ENCODE measurements around the gene PCDHA5.

PCDHA5 gene

DNA sequence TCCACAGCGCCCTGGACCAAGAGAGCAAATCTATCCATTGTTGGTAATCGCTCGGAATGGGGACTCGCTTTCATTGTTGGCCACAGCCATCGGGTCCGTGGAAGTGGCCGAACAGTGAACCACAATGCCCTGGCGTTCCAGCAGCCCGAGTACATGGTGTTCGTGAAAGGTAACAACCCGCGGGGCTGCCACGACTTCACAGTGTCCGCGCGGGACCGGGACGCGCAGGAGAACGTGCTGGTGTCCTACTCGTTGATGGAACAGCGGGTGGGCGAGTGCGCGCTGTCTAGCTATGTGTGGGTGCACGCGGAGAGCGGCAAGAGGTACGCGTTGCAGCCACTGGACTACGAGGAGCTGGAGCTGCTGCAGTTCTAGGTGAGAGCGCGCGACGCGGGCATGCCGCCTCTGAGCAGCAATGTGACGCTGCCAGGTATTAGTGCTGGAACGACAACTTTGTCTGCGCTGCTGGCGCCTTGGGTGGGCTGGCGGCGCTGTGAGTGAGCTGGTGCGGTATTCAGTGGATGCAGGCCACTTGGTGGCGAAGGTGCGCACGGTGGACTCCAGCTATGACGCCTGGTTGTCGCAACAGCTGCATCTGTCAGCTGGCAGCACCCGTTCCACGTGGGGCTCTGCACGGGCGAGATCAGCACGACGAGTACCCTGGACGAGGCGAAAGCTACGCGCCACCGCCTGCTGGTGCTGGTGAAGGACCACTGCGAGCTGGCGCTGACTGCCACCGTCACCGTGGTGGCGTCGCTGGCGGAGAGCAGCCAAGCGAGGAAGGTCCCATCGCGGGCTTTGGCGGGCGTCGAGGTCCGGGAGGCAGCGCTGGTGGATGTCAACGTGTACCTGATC, 41.3 kb downstream of the PCDHA5 start:
- H3K4me1 ChIP-seq (ENCODE audit: control insufficient read depth, insufficient read depth, low read length): no peaks in the 10 kb centered on the region
- no peaks in the 10 kb centered on the region for H3K9me3 ChIP-seq (ENCODE audit: control insufficient read depth, insufficient read depth, low read depth, low read length)
- TF ChIP-seq ZNF324 (tag by site-specific recombination; IDR thresholded peaks at IDR 0.05): no peak
- no peak for TF ChIP-seq ZNF544 (tag by site-specific recombination; IDR thresholded peaks at IDR 0.05)
- no peak for TF ChIP-seq ZNF558 (tag by site-specific recombination; IDR thresholded peaks at IDR 0.05)
- no peak for TF ChIP-seq HOXA7 (CRISPR knock-in tag; IDR thresholded peaks at IDR 0.05; ENCODE audit: borderline replicate concordance)
- TF ChIP-seq GLIS1 (tag by site-specific recombination; IDR thresholded peaks at IDR 0.05): no peak
- TF ChIP-seq, protein P1, sequence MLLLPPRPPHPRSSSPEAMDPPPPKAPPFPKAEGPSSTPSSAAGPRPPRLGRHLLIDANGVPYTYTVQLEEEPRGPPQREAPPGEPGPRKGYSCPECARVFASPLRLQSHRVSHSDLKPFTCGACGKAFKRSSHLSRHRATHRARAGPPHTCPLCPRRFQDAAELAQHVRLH (tag by site-specific recombination; IDR thresholded peaks at IDR 0.05): no peak
- TF ChIP-seq GLI2 (tag by site-specific recombination; IDR thresholded peaks at IDR 0.05; ENCODE audit: borderline replicate concordance, low read depth): no peak
- TF ChIP-seq ZNF621 (tag by site-specific recombination; IDR thresholded peaks at IDR 0.05): no peak
- TF ChIP-seq ZNF350 (tag by site-specific recombination; IDR thresholded peaks at IDR 0.05): no peak
- TF ChIP-seq ZNF837 (tag by site-specific recombination; IDR thresholded peaks at IDR 0.05): no peak
- TF ChIP-seq, protein P2, sequence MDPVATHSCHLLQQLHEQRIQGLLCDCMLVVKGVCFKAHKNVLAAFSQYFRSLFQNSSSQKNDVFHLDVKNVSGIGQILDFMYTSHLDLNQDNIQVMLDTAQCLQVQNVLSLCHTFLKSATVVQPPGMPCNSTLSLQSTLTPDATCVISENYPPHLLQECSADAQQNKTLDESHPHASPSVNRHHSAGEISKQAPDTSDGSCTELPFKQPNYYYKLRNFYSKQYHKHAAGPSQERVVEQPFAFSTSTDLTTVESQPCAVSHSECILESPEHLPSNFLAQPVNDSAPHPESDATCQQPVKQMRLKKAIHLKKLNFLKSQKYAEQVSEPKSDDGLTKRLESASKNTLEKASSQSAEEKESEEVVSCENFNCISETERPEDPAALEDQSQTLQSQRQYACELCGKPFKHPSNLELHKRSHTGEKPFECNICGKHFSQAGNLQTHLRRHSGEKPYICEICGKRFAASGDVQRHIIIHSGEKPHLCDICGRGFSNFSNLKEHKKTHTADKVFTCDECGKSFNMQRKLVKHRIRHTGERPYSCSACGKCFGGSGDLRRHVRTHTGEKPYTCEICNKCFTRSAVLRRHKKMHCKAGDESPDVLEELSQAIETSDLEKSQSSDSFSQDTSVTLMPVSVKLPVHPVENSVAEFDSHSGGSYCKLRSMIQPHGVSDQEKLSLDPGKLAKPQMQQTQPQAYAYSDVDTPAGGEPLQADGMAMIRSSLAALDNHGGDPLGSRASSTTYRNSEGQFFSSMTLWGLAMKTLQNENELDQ (tag by site-specific recombination; IDR thresholded peaks at IDR 0.05; ENCODE audit: low read depth): no peak
- TF ChIP-seq ZFP37 (tag by site-specific recombination; IDR thresholded peaks at IDR 0.05): no peak
- TF ChIP-seq ZNF501 (tag by site-specific recombination; IDR thresholded peaks at IDR 0.05): no peak
- TF ChIP-seq ZNF366 (tag by site-specific recombination; conservative IDR thresholded peaks at IDR 0.05): no peak
- TF ChIP-seq ZNF311 (tag by site-specific recombination; IDR thresholded peaks at IDR 0.05; ENCODE audit: borderline replicate concordance): no peak
- POLR2A ChIA-PET: no interaction called here
- no peaks in the 10 kb centered on the region for H3K36me3 ChIP-seq (ENCODE audit: control insufficient read depth in 2 of 2, insufficient read depth in 1 of 2, low read length in 2 of 2)
- H3K27ac ChIP-seq (ENCODE audit: extremely low read depth, low read depth, low read length): no peak overlapping the region
- CTCF ChIA-PET: interaction anchor here (0.5 to 0.6 kb wide), 2 partner anchors 9 to 172 kb away, joined by 3 read pairs; no protein-coding TSS in a partner anchor
- H3K4me3 ChIP-seq (ENCODE audit: low read depth, low read length): no peak overlapping the region

DNA sequence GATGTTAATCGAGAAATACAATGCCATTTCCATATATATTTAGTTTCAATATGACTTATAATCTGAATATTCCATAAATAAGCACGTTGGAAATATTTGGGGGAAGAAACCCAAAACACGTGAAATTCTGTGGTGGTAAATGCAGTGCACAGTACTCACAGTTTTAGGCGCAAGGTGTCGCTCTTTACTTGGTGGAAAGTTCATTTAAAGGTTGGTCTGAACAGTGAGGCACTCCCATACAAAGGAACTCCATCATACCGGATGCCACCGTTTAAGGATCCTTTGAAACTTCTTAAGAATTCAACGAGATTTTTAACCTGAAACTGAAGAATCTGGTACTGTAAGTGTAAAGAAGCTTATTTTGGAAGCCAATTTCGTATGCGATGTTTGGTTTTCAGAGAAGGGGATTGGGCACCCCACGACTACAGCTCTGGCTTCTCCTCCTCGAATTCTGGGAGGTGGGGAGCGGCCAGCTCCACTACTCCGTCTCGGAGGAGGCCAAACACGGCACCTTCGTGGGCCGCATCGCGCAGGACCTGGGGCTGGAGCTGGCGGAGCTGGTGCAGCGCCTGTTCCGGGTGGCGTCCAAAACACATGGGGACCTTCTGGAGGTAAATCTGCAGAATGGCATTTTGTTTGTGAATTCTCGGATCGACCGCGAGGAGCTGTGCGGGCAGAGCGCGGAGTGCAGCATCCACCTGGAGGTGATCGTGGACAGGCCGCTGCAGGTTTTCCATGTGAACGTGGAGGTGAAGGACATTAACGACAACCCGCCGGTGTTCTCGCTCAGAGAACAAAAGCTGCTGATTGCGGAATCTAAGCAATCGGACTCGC, 47.5 kb downstream of the PCDHA5 start, which contains the start of gene PCDHA11:
Gene PCDHA11 (plus strand): TSS at position 237 of the 834 bp plus-strand sequence. CDS start 147 bp downstream, at position 384.
- ChIA-PET POLR2A (interaction anchor here (0.6 to 0.9 kb wide), 2 partner anchors 103 to 172 kb away, joined by 3 read pairs; no protein-coding TSS in a partner anchor), CTCF (interaction anchor here (0.6 to 2.9 kb wide), 39 partner anchors 8 to 549 kb away, joined by 3 to 40 read pairs (median 4); partner anchors contain the start of genes PCDHA10, PCDHA13, PCDHA7 and PCDHB1)
- Histone ChIP-seq H3K4me3 (ENCODE audit: low read depth, low read length) (peak within 1 kb of the TSS; percentile 17; the same call in 1 of the 2 replicates), H3K36me3 (ENCODE audit: control insufficient read depth in 2 of 2, insufficient read depth in 1 of 2, low read length in 2 of 2) (no peaks in the 10 kb centered on the region), H3K4me1 (ENCODE audit: control insufficient read depth, insufficient read depth, low read length) (no peaks in the 10 kb centered on the region), H3K27ac (ENCODE audit: extremely low read depth, low read depth, low read length) (no peak within 1 kb of the TSS), H3K9me3 (ENCODE audit: control insufficient read depth, insufficient read depth, low read depth, low read length) (no peaks in the 10 kb centered on the region)
- TF ChIP-seq ZNF514 (tag by site-specific recombination; IDR thresholded peaks at IDR 0.05): no peak
- TF ChIP-seq ZNF2 (tag by site-specific recombination; IDR thresholded peaks at IDR 0.05): no peak
- TF ChIP-seq, protein P3, sequence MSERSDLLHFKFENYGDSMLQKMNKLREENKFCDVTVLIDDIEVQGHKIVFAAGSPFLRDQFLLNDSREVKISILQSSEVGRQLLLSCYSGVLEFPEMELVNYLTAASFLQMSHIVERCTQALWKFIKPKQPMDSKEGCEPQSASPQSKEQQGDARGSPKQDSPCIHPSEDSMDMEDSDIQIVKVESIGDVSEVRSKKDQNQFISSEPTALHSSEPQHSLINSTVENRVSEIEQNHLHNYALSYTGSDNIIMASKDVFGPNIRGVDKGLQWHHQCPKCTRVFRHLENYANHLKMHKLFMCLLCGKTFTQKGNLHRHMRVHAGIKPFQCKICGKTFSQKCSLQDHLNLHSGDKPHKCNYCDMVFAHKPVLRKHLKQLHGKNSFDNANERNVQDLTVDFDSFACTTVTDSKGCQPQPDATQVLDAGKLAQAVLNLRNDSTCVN (tag by site-specific recombination; optimal IDR thresholded peaks at IDR 0.05): no peak
- TF ChIP-seq ZNF558 (tag by site-specific recombination; IDR thresholded peaks at IDR 0.05): no peak
- TF ChIP-seq REPIN1 (tag by site-specific recombination; IDR thresholded peaks at IDR 0.05; ENCODE audit: low read depth): no peak
- TF ChIP-seq ZNF626 (tag by site-specific recombination; IDR thresholded peaks at IDR 0.05): no peak
- no peak for TF ChIP-seq ZBTB48 (tag by site-specific recombination; IDR thresholded peaks at IDR 0.05)
- TF ChIP-seq ZNF660 (tag by site-specific recombination; IDR thresholded peaks at IDR 0.05): peak; percentile 46; the same call in 1 of the 2 replicates
- peak; percentile 24; the same call in 1 of the 2 replicates for TF ChIP-seq ZBTB17 (tag by site-specific recombination; IDR thresholded peaks at IDR 0.05)
- TF ChIP-seq, protein P4, sequence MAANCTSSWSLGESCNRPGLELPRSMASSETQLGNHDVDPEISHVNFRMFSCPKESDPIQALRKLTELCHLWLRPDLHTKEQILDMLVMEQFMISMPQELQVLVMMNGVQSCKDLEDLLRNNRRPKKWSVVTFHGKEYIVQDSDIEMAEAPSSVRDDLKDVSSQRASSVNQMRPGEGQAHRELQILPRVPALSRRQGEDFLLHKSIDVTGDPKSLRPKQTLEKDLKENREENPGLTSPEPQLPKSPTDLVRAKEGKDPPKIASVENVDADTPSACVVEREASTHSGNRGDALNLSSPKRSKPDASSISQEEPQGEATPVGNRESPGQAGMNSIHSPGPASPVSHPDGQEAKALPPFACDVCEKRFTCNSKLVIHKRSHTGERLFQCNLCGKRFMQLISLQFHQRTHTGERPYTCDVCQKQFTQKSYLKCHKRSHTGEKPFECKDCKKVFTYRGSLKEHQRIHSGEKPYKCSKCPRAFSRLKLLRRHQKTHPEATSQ (tag by site-specific recombination; IDR thresholded peaks at IDR 0.05): no peak
- peak; percentile 64 for TF ChIP-seq ZNF335 (tag by site-specific recombination; conservative IDR thresholded peaks at IDR 0.05)
- no peak for TF ChIP-seq ZSCAN30 (tag by site-specific recombination; IDR thresholded peaks at IDR 0.05)
- TF ChIP-seq ZNF596 (tag by site-specific recombination; IDR thresholded peaks at IDR 0.05): no peak
- TF ChIP-seq ZNF10 (tag by site-specific recombination; IDR thresholded peaks at IDR 0.05): no peak
- peak; percentile 83 for TF ChIP-seq ZNF654 (tag by site-specific recombination; IDR thresholded peaks at IDR 0.05; ENCODE audit: low read depth)
